ENCODE measurements around the gene C11orf98. TPM values are rescaled to one million over a fixed set of nuclear protein-coding genes. Genes with fewer than 3 reads are reported as not detected.

The C11orf98 gene
- total and polyA plus RNA-seq, 2 of the 13 experiments (the other 11 are each of a cell fraction or from before 2014, with no cell fraction given) = 30.4 to 91.8 TPM

DNA sequence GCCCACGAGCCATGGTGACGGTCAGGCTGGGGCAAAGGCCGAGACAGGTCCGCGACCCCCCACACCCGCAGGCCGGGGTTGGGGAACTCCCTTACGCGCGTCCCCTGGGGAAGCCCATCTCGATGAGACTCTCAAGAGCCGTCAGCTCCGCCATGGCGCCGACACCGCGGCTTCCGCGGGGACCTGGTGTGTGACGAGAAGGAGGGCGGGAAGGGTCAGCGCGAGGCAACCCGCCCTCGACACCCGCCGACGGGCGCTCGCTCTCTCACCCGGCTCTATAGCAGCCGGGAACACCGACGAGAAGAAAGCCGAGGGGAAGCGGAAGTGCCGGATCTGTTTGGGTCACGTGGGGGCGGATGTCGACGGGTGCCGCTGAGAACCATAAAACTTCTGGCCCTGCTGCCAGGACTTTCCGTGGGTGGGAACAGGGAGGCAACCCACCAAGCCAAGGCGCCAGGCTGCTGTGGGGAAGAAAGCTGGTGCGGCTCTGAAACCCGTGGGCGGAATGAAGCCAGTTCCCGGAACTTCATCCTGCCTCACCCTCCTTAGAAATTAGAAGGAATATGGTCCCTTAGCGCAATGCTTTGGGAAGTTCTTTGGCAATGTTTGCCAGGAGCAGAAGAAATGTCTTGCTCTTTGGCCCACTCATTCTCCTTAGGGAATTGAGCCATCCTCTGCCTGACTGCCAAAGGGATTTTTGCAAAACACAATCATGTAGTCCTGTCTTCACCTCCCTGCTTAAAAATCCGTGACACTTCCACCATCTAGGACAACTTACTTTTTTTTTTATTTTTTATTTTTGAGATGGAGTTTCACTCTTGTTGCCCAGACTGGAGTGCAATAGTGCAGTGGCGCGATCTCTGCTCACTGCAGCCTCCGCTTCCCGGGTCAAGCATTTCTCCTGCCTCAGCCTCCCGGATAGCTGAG is 14.0 kb upstream of the C11orf98 start, which contains the start of gene UBXN1 (continued):
- TF ChIP-seq, protein P1, sequence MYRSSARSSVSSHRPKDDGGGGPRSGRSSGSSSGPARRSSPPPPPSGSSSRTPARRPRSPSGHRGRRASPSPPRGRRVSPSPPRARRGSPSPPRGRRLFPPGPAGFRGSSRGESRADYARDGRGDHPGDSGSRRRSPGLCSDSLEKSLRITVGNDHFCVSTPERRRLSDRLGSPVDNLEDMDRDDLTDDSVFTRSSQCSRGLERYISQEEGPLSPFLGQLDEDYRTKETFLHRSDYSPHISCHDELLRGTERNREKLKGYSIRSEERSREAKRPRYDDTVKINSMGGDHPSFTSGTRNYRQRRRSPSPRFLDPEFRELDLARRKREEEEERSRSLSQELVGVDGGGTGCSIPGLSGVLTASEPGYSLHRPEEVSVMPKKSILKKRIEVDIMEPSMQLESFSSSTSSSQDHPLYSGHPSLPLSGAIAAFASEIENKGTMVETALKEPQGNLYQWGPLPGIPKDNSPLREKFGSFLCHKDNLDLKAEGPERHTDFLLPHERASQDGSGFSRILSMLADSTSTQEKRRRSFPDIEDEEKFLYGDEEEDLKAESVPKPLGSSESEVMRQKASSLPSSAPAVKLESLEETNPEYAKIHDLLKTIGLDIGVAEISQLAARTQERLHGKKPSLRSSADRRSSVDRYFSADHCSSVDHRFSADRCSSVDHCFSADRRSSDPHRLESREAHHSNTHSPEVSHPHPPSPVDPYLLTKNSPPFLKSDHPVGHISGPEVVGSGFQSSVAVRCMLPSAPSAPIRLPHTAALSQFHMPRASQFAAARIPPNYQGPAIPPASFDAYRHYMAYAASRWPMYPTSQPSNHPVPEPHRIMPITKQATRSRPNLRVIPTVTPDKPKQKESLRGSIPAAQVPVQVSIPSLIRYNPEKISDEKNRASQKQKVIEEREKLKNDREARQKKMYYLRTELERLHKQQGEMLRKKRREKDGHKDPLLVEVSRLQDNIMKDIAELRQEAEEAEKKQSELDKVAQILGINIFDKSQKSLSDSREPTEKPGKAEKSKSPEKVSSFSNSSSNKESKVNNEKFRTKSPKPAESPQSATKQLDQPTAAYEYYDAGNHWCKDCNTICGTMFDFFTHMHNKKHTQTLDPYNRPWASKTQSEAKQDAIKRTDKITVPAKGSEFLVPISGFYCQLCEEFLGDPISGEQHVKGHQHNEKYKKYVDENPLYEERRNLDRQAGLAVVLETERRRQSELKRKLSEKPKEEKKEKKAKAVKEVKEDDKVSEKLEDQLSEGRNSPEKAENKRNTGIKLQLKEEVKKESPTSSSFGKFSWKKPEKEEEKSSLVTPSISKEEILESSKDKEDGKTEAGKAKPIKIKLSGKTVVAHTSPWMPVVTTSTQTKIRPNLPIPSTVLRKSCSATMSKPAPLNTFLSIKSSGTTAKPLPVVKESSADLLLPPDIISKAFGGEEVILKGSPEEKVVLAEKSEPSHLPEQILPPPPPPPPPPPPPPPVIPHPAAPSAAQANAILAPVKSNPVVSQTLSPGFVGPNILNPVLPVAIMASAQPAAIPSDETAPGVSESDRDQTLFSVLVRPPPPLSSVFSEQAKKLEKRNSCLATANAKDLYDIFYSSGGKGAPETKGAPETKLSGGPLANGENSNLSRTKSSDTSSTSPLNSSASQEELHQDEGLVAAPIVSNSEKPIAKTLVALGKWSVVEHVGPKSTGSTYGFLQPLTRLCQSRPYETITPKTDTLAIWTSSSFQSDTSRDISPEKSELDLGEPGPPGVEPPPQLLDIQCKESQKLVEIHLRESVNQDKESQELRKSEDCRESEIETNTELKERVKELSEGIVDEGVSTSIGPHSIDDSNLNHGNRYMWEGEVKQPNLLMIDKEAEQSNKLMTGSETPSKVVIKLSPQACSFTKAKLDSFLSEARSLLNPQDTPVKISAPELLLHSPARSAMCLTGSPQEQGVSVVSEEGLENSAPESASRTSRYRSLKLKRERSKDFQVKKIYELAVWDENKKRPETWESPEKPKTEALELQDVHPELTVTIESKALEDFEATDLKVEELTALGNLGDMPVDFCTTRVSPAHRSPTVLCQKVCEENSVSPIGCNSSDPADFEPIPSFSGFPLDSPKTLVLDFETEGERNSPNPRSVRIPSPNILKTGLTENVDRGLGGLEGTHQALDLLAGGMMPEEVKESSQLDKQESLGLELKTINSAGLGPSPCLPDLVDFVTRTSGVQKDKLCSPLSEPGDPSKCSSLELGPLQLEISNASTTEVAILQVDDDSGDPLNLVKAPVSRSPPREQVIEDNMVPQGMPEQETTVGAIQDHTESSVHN (CRISPR knock-in tag; IDR thresholded peaks at IDR 0.05) = no peak
- TF ChIP-seq ZNF430 (CRISPR knock-in tag; IDR thresholded peaks at IDR 0.05) (peak; percentile 35; the same call in 1 of the 2 replicates), NFIB (CRISPR knock-in tag; IDR thresholded peaks at IDR 0.05; ENCODE audit: borderline replicate concordance) (no peak), ELF4 (CRISPR knock-in tag; IDR thresholded peaks at IDR 0.05; ENCODE audit: borderline replicate concordance) (no peak; the same call in 1 of the 2 replicates), ZNF788 (CRISPR knock-in tag; IDR thresholded peaks at IDR 0.05; ENCODE audit: borderline replicate concordance) (peak; percentile 77; the same call in 1 of the 2 replicates), ZNF780A (CRISPR knock-in tag; IDR thresholded peaks at IDR 0.05) (no peak), MTA1 (CRISPR knock-in tag; IDR thresholded peaks at IDR 0.05; ENCODE audit: borderline replicate concordance) (no peak), RFX3 (CRISPR knock-in tag; IDR thresholded peaks at IDR 0.05) (no peak), ZNF703 (CRISPR knock-in tag; IDR thresholded peaks at IDR 0.05; ENCODE audit: borderline replicate concordance) (peak; percentile 73; the same call in 1 of the 2 replicates), TFE3 (CRISPR knock-in tag; IDR thresholded peaks at IDR 0.05) (peak; percentile 87), JUN (CRISPR knock-in tag; IDR thresholded peaks at IDR 0.05) (no peak), ZNF136 (CRISPR knock-in tag; IDR thresholded peaks at IDR 0.05; ENCODE audit: low read depth) (no peak), ZNF12 (CRISPR knock-in tag; IDR thresholded peaks at IDR 0.05) (no peak), RELA (CRISPR knock-in tag; IDR thresholded peaks at IDR 0.05) (0 out of 2 replicates have a peak, but pooled peaks have one; percentile 20), KDM2A (CRISPR knock-in tag; IDR thresholded peaks at IDR 0.05; ENCODE audit: borderline replicate concordance, low read depth) (peak; percentile 85)
- TF ChIP-seq, protein P2, sequence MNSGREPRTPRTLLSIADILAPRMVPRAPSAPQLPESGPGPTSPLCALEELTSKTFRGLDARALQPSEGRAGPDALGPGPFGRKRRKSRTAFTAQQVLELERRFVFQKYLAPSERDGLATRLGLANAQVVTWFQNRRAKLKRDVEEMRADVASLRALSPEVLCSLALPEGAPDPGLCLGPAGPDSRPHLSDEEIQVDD (CRISPR knock-in tag; IDR thresholded peaks at IDR 0.05; ENCODE audit: borderline replicate concordance) = no peak

All from HepG2 (cell line).